GM21619 (cell line): ENCODE results near the gene NCOA1.
A peak's percentile ranks its signal among the peaks of the same experiment; 100 is the strongest.
"Not testable (repeated sequence)": the region's sequence is repeated elsewhere in the genome, so short reads cannot be mapped to it uniquely, and the experiment has no call there.

ENCODE experiments used
- ATAC-seq: cut with Tn5 transposase; IDR thresholded peaks from one replicate; pipeline ENCODE4 v1.9.1; 2021; ENCODE audit not compliant: unreplicated experiment

Gene NCOA1

DNA sequence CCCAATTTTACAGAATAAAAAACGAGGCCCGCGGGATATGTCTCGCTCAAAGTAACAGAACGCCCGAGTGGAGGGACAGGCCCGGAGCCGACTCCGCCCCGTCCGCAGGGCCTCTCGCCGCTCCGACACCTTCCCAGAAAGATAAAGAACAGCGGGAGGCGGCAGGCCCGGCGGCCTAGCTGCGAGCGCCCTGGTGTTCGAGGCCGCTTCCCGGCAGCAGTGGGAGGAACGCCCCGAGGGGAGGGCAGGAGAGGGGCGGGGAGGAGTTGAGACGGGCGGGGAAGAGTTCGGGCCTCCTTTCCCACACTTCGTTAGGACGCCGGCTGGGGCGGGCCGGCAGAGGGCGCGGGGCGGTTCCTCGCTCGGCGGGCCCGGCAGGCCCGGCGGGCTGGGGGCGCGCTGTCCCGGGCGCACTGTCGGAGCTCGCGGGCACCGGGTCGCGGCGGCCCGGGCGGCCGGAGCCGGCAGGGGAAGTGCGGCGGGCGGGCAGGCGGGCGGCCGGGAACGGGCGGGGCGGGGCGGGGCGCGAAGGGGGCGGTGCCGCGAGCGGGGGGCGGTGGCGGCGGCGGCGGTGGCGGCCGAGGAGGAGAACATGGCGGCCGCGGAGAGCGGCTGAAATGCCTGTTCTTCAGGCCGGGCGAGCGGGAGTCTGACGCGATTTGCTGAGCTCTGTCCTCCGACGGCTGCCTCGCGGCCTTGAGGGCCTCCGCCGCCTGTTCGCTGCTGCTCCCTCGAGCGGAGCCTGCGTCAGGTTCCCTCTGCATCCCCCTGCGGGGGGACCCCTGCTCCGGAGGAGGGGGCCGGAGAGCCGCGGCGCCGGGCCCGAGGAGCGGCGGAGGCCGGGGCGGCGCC, at the start of gene NCOA1:
TSS of gene NCOA1 (plus strand) at position 565 of the 852 bp plus-strand sequence. CDS start 167,424 bp downstream, outside the sequence.
- ATAC-seq, result peak; percentile 63

DNA sequence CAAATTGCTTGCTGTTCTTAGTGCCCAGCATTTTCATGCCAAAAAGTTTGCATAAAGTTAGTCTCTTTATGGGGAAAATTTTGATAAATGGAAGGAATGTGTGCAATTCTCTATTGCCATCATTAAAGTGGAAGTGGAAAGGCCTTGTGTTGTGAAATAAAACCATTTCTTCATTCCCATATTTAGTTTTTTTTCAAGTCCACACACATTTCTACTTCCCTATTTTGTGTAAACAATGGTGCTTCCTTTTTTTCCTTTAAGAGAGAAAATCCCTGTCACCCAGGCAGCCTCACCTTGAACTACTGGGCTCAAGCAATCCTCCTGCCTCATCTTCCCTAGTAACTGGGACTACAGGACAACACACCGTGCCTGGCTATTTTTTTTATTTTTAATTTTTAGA, 42.3 kb upstream of the NCOA1 start:
- no peak for ATAC-seq

DNA sequence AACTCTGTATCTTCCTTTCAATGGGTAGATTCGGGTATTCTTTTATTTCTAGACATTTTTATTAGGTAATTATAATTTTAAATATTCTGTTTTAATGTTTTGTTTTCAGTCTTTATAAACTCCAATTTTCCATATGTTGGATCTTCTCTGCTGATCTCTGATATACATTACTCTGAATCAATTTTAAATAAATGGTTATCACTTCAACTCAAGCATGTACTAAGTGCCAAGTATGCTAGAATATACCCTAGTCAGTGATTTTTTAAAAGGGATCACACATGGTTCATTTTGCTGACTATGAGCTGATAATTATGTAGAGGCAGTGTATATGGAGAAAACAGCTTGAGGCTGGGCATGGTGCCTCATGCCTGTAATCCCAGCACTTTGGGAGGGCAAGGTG, 41.7 kb upstream of the NCOA1 start:
- ATAC-seq, result no peak

DNA sequence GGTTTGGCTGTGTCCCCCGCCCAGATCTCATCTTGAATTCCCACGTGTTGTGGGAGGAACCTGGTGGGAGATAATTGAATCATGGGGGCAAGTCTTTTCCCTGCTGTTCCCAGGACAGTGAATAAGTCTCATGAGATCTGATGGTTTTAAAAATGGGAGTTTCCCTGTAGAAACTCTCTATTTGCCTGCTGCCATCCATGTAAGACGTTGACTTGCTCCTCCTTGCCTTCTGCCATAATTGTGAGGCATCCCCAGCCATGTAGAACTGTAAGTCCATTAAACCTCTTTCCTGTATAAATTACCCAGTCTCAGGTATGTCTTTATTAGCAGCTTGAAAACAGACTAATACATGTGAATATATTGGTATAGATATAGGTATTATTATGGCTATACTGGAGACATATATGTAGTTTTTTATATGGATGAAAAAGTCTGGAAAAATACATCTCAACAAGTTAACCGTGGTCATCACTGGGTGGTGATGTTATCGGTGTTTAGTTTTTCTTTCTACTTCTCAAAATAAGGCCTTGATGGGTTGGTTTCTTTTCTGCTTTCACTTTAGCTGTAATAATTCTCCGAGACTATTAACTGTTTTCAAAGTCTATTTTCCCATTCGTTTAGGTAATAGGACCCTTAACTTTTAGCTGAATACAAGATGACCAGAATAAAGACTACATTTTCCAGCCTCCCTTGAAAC, 39.1 kb upstream of the NCOA1 start:
- ATAC-seq, result no peak

DNA sequence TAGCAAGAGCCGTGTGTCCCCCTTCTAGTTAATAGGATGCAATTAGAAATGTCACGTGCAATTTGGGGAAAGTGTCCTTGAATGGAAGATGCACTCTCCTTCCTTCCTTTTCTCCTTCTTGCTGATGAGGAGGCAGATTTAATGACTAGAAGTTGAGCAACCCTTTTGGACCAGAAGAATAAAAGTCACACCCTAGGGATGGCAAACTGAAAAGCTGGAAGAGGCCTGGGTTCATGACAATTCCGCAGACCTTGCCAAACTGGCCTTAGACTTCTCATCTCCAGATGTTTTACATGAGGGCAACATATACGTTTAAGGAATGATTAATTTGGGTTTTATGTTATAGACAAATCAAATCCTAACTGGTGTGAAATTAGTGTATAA, 38.6 kb upstream of the NCOA1 start:
- no peak for ATAC-seq

DNA sequence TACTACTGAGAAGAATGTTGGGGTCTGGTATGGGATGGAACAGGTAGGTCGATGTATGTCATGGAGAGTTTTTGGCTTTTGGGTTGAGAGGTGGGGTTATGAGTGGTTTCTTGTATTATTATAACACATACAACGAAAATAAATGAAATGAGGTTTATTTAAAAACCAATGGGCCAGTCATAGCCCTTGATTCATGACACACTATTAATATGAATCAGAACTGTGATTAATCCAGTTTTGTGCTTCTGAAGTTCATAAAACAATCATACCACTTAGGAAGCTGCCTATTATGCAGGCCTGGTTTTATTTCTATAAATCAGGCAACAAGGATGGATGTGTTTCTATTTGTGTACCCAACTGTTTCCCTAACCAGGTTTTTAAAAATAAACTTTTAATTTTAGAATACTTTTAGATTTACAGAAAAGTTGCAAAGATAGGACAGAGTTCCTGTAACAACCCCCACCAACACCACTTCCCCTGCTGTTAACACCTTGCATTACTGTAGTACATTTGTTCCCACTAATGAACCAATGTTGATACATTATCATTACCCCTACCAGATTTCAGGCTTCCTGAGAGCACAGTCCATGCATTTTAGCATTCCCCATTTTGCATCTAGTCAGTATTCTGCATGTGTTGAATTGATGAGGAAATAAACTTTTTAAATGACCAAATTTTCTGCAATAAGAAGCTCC, 37.5 kb upstream of the NCOA1 start:
- no peak for ATAC-seq

DNA sequence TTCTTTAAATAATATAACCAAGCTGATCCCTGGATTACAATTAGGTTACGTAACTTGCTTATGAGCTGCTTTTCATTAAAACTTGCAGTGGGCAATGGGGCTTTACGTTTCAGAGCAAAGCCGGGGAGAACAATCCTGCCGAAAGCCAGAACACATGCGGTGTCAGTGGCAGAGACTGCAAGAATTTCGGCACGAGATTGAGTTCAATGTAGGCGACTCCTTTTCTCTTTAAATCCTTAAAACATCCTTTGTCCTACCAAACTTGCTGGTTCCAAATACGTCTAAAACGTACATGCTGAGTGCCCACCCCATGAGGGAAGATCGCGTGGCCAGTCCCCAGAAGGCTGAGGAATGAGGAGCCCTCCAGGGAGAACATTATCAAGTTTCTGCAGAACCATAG, 36.8 kb upstream of the NCOA1 start:
- no peak for ATAC-seq

DNA sequence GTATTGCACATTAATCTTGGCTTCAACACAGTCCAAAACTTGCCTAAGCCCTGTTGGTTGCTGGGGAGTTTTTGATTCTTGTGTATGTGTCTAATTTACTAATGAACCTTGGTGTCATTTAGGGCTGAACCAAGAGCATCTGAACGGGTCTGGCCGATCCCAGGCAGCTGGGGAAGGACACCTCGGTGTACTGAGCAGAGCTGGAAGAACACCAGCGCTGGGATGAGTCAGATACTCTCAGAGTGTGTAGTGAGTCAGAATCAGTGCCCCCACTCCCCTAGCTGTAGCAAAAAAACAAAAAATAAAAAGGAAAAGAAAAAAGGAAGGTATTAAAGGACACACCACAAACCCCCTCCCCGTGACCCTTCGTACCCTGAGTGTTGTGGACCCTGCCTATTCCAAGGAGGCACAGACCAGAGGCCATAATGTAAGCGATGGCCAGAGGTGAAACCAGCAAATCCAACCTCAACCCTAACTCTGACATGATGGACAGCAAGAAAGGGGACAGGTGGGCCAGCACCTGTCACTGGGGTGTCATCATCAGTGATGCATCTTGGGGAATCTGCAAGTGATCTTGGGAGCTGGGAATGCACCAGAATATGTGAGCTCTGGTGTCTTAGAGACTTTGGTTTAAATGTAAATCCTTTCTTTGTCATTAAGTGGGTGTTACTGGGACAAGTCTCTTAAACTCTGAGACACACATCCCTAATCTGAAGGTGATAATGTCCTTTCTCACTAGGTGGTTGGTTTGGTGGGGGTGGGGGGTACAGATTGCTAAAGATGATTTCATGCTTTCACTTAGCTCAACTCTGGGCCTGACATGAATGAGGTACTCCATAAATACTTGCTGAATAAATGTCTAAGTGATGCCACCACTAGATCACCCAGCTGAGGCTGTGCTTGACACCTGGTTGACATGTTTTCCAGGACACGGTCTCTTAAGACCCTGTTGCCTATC, 34.2 kb upstream of the NCOA1 start:
- ATAC-seq, result peak; percentile 58

DNA sequence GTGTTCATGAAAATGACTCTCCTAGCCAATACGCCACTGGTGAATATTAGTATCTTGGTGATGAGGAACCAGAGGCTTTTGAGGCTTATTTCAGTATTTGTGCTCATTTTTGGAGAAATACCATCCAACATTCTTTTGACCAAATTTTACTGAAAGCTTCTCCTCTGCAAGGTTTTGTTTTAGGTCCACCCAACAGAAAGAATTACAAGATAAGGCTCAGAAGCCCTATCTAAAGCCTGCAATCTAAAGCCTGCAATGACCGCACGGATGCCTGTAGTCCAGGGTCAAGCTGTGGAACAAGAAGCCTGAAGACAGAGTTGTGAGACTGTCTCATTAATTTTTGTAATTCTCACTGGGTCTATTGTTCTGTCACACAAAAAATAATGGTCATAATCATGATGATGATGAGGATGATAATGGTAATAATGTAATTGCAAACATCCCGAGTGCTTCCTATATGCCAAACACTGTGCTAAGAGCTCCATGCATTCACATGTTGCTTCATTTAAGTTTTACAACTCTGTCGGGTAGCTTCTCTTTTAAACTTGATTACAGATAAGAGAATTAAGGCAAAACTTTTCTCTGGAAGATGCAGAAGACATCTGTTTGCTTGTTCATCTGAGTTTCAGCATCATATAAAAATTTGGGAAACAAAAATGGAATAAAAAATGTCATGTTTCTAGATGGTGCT, 33.2 kb upstream of the NCOA1 start:
- ATAC-seq, result no peak

DNA sequence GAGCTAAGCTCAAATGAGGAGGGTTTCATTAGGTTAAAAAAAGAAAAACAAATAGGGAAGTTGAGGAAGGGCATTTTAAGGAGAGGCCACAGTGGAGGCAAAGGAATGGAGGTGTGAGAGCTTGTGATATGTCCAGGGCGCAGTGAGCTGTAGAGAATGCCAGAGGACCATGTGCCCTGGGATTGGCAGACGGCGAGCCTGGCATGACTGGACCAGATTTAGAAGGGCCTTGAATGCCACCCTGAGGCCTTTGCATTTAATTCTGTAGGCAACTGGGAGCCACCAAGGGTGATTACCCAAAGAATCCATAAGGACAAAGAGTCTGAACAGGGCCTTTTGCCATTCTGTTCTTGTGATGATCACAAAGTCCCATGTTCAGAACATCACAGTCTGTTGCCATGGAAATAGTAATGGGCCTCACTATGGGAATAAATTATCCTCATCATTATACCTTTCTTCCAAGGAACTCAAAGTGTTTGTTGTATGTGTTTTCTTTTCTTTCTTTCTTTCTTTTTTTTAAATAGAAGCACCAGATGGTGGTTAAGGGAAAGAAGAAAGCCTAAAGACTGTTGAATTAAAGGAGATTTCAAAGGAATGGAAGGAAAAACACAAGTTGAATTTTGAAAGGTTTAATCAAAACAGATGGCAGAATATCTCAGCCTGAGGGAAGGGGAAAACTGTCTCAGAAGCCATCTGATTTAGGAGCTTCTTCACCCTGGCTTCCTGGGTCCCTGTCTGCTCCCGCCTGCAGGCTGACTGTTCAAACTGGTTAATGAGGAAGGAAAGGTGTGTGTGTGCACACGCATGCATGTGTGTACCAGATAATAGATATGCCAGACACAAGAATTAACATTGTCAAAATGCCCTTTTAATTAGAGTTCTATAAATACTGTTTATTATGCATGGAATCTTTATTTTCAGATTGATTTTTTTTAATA, 31.6 kb upstream of the NCOA1 start:
- ATAC-seq, result no peak

DNA sequence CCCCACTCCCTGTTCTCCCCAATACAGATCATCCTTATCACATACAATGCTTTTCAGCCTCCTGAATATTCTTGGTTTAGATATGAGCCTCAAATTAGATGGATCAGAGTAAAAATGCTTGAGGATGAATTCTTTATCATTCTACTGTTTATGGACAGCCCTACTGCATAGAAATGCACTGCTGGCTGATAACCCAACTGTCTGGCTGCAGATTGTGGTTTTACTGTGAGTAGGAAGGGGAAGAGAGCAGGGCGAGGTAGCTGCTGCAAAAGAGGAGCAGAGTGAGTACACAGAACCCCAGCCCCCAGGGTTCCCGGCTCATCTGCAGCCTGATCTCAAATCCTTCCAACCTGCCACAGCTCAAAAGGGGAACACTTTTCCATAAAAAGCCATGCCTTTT, 29.4 kb upstream of the NCOA1 start:
- ATAC-seq, result no peak

DNA sequence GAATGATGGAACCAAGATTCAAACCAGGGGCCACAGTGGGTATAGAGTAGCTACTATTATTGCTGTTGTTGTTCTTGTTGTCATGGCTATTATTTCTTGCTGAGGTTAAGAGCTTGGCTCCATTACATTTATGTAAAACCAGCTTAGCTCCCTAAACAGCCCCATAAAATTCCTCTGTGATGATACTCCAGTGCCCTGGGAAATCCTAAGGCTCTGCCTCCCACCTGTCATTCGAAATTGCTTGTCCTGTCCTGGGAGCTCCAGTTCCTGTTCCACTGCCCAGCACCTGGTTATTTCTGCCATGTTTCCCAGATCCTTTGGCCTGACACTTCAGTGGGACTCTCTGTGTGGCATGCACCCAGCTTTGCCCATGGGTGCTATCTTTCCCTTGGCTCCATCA, 27.8 kb upstream of the NCOA1 start:
- no peak for ATAC-seq

DNA sequence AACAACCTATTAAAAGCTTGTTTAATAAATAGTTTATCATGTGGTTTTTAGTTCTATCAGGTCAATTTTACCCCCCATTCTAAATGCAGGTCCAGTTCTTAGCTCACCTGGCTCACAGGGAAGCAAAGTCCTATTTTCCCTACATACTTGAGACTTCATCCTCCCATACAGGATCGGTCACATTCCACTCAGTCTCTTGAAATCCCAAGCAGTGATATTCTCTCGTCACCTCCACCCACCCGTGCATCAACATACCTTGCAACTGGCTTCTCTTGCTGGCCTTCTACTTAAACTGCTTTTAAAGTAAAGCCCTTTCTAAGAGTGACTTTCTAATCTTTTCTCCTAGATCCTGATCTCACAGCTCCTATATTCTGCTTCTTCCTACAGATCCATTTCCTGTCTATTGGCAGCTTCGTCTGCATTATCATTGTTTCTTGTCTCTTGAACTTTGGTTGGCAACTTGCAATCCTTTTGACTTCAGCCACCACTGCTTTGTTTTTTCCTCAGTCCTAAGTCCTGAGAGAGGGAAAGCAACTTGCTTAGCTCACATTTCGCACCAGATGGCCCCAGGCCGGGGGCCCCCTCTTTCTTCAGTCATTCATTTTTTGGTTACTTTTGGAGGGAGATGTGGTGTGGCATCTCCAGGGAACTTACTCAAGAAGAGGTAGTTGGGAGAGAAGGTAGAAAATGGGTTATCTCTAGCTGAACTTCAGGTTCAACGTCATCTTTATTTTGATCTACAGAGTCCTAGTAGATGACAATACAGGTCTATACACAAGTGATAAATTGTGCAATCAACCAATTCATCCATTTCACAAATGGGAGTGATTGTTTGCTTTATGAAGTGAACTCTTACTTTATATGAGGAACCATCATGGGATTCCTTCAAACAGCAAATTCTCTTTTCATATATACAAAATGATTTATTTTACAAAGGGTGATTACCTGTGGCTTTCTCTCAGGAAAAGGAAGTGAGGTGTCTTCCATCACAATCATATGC, 23.9 kb upstream of the NCOA1 start:
- ATAC-seq, result no peak

DNA sequence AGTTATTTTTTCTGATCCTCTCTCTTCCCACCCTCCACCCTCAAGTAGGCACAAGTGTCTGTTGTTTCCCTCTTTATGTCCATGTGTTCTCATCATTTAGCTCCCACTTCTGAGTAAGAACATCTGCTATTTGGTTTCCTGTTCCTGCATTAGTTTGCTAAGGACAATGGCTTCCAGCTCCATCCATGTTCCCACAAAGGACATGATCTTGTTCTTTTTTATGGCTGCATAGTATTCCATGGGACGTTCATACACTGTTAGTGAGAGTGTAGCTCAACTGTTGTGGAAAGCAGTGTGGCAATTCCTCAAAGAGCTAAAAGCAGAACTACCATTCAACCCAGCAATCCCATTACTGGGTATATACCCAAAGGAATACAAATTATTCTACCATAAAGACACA, 22.6 kb upstream of the NCOA1 start:
- not testable (repeated sequence) for ATAC-seq

DNA sequence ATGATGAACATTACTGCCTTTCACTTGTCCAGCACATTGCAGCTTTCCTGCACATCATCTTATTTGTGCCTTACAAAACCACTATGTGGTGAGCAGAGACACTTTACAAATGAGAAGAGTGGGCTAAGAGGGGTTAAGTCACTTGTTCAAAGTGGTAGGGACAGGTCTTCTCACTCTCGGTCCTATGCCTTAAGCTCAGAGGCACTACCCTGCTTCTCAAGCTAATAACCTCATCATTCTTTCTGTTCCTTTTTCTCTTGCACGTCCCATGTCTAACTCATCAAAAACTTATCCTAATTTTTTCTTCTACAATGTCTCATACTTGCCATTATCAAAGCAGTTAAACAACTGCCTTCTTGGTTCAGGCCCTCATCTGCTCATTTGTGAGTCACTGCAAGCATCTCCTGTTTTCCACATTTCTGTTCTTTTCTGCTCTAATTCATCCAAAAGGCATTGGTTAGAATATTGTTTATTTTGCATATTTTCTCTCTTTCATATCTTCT, 21.9 kb upstream of the NCOA1 start:
- no peak for ATAC-seq

DNA sequence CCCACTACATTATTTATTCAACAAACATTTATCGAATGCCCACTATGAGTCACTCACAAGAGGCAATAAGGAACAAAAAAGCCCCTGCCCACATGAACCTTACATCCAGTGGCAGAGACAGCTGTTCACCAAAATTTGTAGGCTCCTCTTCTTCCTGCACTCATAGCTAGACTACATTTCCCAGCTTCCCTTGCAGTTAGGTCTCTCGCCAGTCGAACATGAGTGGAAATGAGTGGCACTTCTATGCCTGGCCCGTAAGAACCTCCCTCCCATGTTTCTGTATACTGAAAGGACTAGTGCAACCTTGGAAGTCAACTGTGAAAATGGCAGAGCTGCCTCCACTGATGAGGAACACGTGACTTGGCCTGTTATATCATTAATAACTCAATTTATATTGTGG, 19.4 kb upstream of the NCOA1 start:
- ATAC-seq, result no peak

DNA sequence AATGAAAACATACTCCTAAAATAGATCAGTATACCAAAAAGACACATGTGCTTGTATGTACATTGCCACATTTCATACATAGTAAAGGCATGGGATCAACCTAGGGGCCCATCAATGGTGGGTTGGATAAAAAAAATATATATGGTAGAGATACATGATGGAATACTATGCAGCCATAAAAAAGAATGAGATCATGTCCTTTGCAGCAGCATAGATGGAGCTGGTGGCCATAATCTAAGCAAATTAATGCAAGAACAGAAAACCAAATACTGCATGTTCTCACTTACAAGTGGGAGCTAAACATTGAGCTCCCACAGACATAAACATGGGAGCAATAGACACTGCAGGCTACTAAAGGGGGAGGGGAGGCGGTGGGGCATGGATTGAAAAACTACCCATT, 18.6 kb upstream of the NCOA1 start:
- no peak for ATAC-seq

DNA sequence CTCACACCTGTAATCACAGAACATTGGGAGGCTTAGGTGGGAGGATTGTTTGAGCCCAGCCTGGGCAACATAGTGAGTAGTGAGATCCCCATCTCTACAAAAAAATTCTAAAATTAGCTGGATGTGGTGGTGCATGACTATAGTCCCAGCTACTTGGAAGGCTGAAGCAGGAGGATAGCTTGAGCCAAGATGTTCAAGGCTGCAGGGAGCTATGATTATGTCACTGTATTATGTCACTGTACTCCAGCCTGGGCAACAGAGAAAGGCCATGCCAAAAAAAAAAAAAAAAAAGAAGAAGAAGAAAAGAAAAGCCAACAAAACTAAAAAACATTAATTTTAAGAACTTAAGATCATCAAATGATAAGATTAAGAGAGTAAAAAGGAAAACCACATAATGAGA, 17.4 kb upstream of the NCOA1 start:
- no peak for ATAC-seq
